ENCODE results near the gene GPC3. TPM values are rescaled to one million over a fixed set of nuclear protein-coding genes. Genes with fewer than 3 reads are reported as not detected.

The GPC3 gene
- total RNA-seq, 1 donor: not detected

- no peak for TF ChIP-seq CTCF (IDR thresholded peaks at IDR 0.05; ENCODE audit: insufficient read depth, low read length)
- DNase-seq (ENCODE audit: low read depth): no peak
- no peak overlapping the region for H3K4me3 ChIP-seq (ENCODE audit: low read depth, low read length)
These were observed 4.4 kb downstream of the GPC3 start for GRCh38 chrX:133980832-133981588.

DNA sequence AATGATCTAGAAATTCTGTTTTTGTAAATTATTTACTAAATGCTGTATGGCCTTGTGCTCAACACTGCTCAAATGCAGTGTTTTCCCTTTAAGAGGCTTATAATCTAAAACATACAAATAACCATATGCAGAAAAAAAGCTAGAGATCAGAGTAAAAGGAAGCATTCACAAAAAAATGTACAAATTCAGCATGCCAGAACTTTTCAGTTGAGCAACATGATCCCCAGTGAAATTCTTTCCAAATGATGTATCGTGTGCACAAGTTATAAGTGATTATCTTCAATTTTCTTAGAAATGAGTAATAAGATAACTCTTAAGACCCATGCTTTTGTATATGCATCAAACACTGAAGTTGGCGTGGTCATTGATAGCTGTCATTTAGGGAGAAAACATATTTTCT is 5.0 kb downstream of the GPC3 start:
- H3K4me3 ChIP-seq (ENCODE audit: low read depth, low read length): no peak overlapping the region
- TF ChIP-seq CTCF (IDR thresholded peaks at IDR 0.05; ENCODE audit: insufficient read depth, low read length): no peak
- DNase-seq (ENCODE audit: low read depth): peak; percentile 3

GRCh38 chrX:133979641-133980230 is 5.7 kb downstream of the GPC3 start:
- no peak for DNase-seq (ENCODE audit: low read depth)
- no peak for TF ChIP-seq CTCF (IDR thresholded peaks at IDR 0.05; ENCODE audit: insufficient read depth, low read length)
- H3K4me3 ChIP-seq (ENCODE audit: low read depth, low read length): no peak overlapping the region

GRCh38 chrX:133973704-133974103 is 11.7 kb downstream of the GPC3 start:
- H3K4me3 ChIP-seq (ENCODE audit: low read depth, low read length): no peak overlapping the region
- DNase-seq (ENCODE audit: low read depth): no peak
- no peak for TF ChIP-seq CTCF (IDR thresholded peaks at IDR 0.05; ENCODE audit: insufficient read depth, low read length)

GRCh38 chrX:133972916-133973315 is 12.5 kb downstream of the GPC3 start:
- no peak overlapping the region for H3K4me3 ChIP-seq (ENCODE audit: low read depth, low read length)
- no peak for TF ChIP-seq CTCF (IDR thresholded peaks at IDR 0.05; ENCODE audit: insufficient read depth, low read length)

GRCh38 chrX:133971586-133971985 is 13.8 kb downstream of the GPC3 start:
- DNase-seq (ENCODE audit: low read depth): no peak
- TF ChIP-seq CTCF (IDR thresholded peaks at IDR 0.05; ENCODE audit: insufficient read depth, low read length): no peak
- H3K4me3 ChIP-seq (ENCODE audit: low read depth, low read length): no peak overlapping the region

More at GRCh38 chrX:133972916-133973315, 12.5 kb downstream of the GPC3 start:
- no peak for DNase-seq (ENCODE audit: low read depth)

Data from fibroblast of the aortic adventitia (primary cell).